ENCODE data around the gene ABCC6.

- TF ChIP-seq EZH2 (IDR thresholded peaks at IDR 0.05; ENCODE audit: borderline replicate concordance, low read depth, low read length, severe bottlenecking): no peak
- TF ChIP-seq, protein P1, sequence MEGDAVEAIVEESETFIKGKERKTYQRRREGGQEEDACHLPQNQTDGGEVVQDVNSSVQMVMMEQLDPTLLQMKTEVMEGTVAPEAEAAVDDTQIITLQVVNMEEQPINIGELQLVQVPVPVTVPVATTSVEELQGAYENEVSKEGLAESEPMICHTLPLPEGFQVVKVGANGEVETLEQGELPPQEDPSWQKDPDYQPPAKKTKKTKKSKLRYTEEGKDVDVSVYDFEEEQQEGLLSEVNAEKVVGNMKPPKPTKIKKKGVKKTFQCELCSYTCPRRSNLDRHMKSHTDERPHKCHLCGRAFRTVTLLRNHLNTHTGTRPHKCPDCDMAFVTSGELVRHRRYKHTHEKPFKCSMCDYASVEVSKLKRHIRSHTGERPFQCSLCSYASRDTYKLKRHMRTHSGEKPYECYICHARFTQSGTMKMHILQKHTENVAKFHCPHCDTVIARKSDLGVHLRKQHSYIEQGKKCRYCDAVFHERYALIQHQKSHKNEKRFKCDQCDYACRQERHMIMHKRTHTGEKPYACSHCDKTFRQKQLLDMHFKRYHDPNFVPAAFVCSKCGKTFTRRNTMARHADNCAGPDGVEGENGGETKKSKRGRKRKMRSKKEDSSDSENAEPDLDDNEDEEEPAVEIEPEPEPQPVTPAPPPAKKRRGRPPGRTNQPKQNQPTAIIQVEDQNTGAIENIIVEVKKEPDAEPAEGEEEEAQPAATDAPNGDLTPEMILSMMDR (IDR thresholded peaks at IDR 0.05; ENCODE audit: borderline replicate concordance, extremely low read depth, low read length, poor library complexity, severe bottlenecking): no peak
These were observed 59.7 kb downstream of the ABCC6 start for GRCh38 chr16:16163571-16163970.
